Measurements from ENCODE around the gene P2RX3. TPM values are rescaled to one million over a fixed set of nuclear protein-coding genes. Genes with fewer than 3 reads are reported as not detected.

P2RX3 gene
- total RNA-seq, 1 experiment from 2014 or later = 0.15 TPM

DNA sequence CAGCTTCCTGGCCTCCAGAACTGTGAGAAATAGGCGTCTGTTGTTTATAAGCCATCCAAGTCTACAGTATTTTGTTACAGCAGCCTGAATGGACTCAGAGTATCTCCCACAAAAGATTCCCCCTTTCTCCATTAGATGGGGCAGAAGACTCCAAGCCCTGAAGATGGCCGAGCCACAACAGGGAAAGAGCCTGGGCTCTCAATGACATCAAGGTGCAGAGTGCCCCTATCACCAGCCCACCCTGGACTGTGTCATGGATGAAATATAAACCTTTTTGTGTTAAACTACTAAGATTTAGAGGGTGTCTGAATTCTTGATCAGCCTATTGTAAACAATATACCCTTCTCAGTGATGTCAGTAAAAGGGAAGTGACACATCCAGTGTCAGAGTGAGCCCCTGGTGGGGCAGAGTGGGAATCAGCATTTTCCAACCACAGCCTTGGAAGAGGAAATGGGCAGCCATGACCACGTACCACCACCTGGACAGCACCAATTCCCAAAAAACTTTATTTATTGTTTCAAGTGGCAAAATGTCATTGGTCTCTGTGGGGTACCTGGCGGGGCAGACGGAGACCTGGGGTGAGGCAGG, 38.9 kb upstream of the P2RX3 start:
- H3K4me3 Mint-ChIP-seq = no peak overlapping the region
- Histone ChIP-seq H4K91ac (ENCODE audit: insufficient read length, low read depth, low read length) (no peak overlapping the region), H3K4ac (ENCODE audit: low read depth, low read length) (no peak overlapping the region), H3K79me2 (ENCODE audit: insufficient read depth, low read length) (no peaks in the 10 kb centered on the region), H4K5ac (ENCODE audit: insufficient read length, low read depth, low read length) (no peak overlapping the region), H3K27me3 (ENCODE audit: insufficient read depth, low read length) (no peaks in the 10 kb centered on the region), H2BK5ac (ENCODE audit: insufficient read length, low read length) (no peak overlapping the region), H3K79me1 (ENCODE audit: insufficient read depth, low read depth, low read length, poor library complexity, severe bottlenecking) (no peaks in the 10 kb centered on the region), H3K23me2 (ENCODE audit: insufficient read length, low read depth, low read length, poor library complexity, severe bottlenecking) (no peaks in the 10 kb centered on the region), H3K27ac (ENCODE audit: insufficient read length, low read depth, low read length) (no peak overlapping the region), H3K56ac (ENCODE audit: insufficient read length, low read depth, low read length) (no peak overlapping the region), H2BK15ac (ENCODE audit: low read depth, low read length) (no peak overlapping the region), H3K9me3 (ENCODE audit: control insufficient read depth, low read depth, low read length) (no peaks in the 10 kb centered on the region), H3T11ph (ENCODE audit: low read length) (no peak overlapping the region), H3K18ac (ENCODE audit: insufficient read length, low read depth, low read length) (no peak overlapping the region), H3K4me1 (ENCODE audit: insufficient read depth, low read length) (no peaks in the 10 kb centered on the region; the same call in 1 of the 2 replicates), H4K20me1 (ENCODE audit: control insufficient read depth, insufficient read depth, insufficient read length) (no peaks in the 10 kb centered on the region), H2BK120ac (ENCODE audit: low read depth, low read length, poor library complexity, severe bottlenecking) (no peak overlapping the region), H3K4me2 (ENCODE audit: insufficient read depth, insufficient read length, low read length) (no peak overlapping the region), H2AFZ (ENCODE audit: low read length) (no peak overlapping the region), H4K8ac (replicated peaks; ENCODE audit: insufficient read length, low read depth, low read length) (no peak overlapping the region), H2AK5ac (ENCODE audit: insufficient read length, low read length) (no peak overlapping the region), H3K9ac (ENCODE audit: extremely low read depth, insufficient read length, low read length) (no peak overlapping the region), H3K14ac (ENCODE audit: insufficient read depth, low read length) (no peak overlapping the region), H2BK12ac (ENCODE audit: insufficient read length, low read depth, low read length) (no peak overlapping the region), H2BK20ac (ENCODE audit: low read depth, low read length, poor library complexity, severe bottlenecking) (no peak overlapping the region), H3K23ac (ENCODE audit: insufficient read length, low read depth, low read length) (no peak overlapping the region)
- peaks cover 17 to 26% of the 10 kb centered on the region in 2 experiments for H3K4me1 Mint-ChIP-seq
- no peaks in the 10 kb centered on the region for H3K27me3 Mint-ChIP-seq (ENCODE audit: low read depth)
- H3K36me3 Mint-ChIP-seq (ENCODE audit: insufficient read depth in 1 of 3, low read depth in 3 of 3) = peaks cover 72 to 75% (median 74%) of the 10 kb centered on the region in 3 experiments
- no CpG with 5 or more reads among the region's 5 CpGs for WGBS (ENCODE audit: extremely low coverage, insufficient read length, low lambda C conversion rate)
- no peak for TF ChIP-seq CTCF (conservative IDR thresholded peaks at IDR 0.05)
- DNase-seq = no peak
- no peak overlapping the region for H3K27ac Mint-ChIP-seq
- peaks cover 10 to 17% of the 10 kb centered on the region in 2 experiments for H3K9me3 Mint-ChIP-seq

Data from H9 (cell line).